HG02571 (cell line): ENCODE results near the gene MAP3K7.

Experiments
- ATAC-seq: cut with Tn5 transposase; IDR thresholded peaks from one replicate; pipeline ENCODE4 v1.9.1; 2021; ENCODE audit warnings: mild to moderate bottlenecking, moderate library complexity; ENCODE audit not compliant: unreplicated experiment

Gene MAP3K7

GRCh38 chr6:90533615-90534336 is 53.1 kb downstream of the MAP3K7 start:
- ATAC-seq: no peak

- no peak for ATAC-seq
Measured at GRCh38 chr6:90530882-90531281, 56.0 kb downstream of the MAP3K7 start.

- ATAC-seq: no peak
Measured at GRCh38 chr6:90525421-90525820, 61.5 kb downstream of the MAP3K7 start.

DNA sequence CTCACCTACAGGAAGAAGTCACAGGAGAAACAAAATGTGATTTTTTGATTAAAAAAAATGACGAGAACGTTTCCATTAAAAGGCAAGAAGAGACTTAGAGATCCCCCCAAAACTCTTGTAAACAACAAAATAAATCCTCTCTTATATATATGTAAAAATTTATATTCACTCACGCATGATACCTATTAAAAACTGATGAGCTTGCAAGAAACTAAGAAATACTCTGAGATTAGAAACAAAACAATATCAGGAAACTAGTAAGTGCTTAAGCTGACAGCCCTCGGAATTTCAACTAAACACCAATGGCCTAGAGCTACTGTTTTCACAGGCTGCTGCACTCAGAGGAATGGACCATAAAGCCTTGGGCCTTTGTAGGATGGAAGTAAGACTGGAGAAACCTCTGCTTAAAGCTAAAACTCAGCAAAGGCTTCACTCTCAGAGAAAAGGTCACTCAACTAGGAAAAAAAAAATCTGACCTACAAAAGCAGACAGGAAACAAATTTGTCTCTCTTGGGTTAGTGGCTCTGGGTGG is 63.0 kb downstream of the MAP3K7 start:
- no peak for ATAC-seq

DNA sequence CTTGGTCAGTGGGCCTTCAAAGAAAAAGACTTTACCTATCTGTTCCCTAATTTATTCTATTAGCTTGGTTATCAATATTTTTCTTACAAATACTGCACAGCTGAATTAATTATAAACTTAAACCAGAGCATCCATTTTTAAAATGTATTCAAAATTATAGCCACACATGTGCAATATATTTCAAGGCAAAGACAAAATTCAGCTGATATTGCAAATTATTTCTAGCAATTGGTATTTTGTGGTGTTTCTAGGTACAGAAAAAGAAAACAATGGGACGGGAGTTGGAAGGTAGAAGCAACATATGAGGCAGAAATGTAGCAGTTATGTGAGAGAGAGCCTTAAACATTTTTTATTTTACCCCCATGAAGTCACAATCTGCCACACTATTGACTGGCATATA is 64.9 kb downstream of the MAP3K7 start:
- ATAC-seq: no peak

- ATAC-seq: no peak
Measured at GRCh38 chr6:90516074-90516660, 70.7 kb downstream of the MAP3K7 start.

- no peak for ATAC-seq
Measured at GRCh38 chr6:90514496-90514895, 72.4 kb downstream of the MAP3K7 start.

- ATAC-seq: no peak
Measured at GRCh38 chr6:90508753-90509152, 78.1 kb downstream of the MAP3K7 start.

DNA sequence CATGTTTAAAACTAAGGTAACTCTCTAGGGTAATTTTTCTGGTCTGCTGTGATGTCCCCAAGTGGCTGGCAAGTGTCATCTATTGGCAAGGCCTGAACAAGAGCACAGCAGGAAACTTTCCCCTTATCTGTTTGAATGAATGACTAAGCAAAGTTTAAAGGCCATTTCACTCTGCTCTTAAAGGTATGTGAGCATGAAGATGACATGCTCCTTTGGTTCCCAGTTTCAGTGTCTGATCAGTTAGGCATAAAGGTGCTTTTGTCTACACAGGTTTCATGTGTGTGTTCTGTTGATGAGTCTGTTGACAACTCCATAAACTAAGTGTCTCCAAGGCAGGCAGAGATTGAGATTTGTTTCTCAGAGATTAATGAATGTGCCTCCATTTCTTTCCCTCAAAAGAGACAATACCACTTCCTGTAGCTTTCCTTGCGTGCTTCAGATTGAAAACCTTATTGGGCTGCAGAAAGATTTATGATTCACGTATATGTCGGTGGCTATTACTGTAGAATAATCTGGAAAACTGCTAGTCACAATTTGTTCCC is 83.9 kb downstream of the MAP3K7 start:
- ATAC-seq: no peak

- ATAC-seq: no peak
Measured at GRCh38 chr6:90502381-90502780, 84.5 kb downstream of the MAP3K7 start.

GRCh38 chr6:90500458-90500857 is 86.4 kb downstream of the MAP3K7 start:
- no peak for ATAC-seq

GRCh38 chr6:90497411-90497810 is 89.5 kb downstream of the MAP3K7 start:
- no peak for ATAC-seq

DNA sequence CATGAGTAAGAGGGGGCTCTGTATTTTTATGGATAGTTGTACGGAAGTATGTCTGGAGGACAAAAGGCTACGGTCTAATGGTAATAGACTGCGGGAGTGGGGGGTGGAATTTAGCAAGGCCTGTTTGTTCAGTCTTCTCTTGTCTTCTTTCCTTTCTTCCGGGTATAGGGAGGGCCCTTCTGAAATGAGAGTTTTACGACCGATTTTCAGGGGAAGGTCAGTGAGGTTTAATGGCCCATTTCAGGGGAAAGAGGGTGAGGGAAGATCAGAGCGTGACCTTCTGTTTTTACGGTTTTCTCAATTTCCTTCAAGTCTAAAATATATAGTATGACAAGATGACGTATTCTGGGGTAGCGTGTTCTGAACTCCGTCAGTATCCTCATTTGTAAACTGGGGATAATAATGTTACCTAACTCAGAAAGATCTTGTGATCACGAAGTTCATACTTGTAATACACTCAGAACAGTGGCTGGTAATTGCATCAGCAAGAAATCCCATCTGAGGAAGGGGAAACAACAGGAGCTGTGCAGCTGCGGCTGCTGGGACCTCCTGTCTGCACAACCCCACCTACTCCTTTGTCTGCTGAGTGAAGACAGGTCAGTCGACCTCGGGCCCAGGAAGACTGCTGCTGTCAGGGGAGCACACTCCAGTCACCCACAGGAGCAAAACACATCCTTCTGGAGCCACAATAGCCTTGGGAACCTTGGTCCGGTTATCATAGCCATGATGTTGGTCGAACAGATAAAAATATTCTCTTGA is 90.4 kb downstream of the MAP3K7 start:
- no peak for ATAC-seq

GRCh38 chr6:90495216-90495817 is 91.6 kb downstream of the MAP3K7 start:
- no peak for ATAC-seq

DNA sequence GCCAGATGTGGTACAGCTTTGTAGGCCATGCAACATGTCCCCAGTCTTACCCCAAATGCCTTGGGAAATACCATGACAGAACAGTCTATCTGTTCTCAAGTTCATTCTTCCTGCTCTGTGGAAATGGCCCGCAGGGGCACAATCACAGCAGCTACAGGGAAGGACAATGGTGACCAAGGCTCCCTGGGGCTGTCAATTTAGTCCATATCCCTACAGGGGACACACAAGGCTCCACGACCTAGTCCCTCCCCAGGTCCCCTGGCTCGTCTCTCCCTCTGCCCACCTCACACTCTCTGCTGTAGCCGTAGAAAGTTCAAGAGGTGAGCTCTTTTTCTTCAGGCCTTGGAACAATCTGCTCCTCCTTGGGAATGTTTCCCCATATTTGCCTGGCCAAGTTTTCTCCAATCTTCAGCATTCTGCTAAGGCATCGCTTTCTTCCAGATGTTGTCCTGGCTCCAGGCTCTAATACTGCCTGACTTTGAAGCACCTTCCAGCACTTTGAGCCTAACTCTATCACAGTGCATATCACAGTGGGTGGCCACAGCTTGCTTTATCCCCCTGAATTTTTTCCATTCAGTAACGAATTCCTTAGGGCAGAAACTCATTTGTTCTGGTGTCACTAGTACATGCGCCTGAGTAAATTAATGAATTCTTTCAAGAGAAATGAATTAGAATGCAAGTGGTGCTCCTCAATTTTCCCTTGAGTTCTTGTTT is 92.6 kb downstream of the MAP3K7 start:
- ATAC-seq: no peak

GRCh38 chr6:90493332-90493731 is 93.5 kb downstream of the MAP3K7 start:
- no peak for ATAC-seq

DNA sequence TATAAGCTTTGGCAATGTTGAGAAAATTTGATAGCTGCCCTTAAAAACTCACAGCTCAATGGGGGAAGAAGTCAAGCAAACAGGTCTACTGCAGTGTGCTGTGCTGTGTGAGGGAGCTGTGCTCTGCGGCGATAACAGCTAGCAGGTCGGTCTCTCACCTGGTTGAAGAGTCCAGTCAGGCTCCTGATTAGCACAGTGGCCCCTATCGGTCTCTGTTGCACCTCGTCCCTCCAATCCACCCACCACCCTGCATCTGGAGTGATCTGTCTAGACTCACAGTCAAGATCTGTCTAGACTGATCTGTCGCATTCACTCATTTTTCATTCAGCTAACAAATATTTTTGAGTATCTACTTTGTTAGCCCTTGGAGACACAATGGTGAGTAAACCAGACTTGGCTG is 94.1 kb downstream of the MAP3K7 start:
- no peak for ATAC-seq

DNA sequence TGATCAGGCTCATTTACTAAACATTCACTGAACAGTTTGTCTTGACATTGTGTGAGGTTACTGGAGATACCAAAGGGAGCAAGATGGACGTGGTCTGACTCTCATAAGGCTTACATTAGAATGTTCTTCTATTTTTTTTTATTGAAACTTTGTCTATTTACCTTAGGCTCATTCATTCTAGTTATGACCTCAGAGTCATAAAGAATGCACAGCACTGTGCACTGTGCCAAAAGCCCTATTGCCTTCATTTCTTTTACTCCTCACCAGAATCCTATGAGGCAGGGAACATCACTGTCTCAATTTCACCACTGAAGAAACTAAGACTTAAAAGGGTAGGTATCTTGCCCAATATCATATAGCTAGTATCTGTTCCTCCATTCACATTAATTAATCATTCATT is 94.5 kb downstream of the MAP3K7 start:
- ATAC-seq: no peak

GRCh38 chr6:90490030-90490716 is 96.7 kb downstream of the MAP3K7 start:
- ATAC-seq: no peak

DNA sequence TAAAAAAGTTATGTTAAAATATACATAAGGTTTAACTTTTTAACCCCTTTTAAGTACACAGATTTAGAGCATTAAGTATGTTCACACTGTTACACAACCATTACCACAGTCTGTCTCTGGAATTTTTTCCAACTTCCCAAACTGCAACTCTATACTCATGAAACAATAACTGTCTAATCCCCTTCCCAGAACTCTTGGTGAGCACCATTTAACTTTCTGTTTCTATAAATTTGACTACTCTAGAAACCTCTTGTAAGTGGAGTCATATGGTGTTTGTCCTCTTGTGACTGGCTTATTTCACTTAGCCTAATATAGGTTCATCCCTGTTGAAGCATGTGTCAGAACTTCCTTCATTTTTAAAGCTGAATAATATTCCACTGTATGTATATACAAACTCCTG is 98.1 kb downstream of the MAP3K7 start:
- ATAC-seq: no peak
